ENCODE data around the gene STAT5B.

The STAT5B gene

GRCh38 chr17:42184713-42185620 is 91.2 kb downstream of the STAT5B start, which contains the start of gene HCRT:
Gene HCRT, minus strand, starts transcription at chr17:42185452. Its CDS starts 87 bp downstream, at chr17:42185365.
- TF ChIP-seq CTCF (IDR thresholded peaks at IDR 0.05; ENCODE audit: low read depth, low read length, missing control alignments): no peak
- peak within 1 kb of the TSS; percentile 42 for H3K4me3 ChIP-seq (replicated peaks; ENCODE audit: low read depth, low read length)
- DNase-seq (ENCODE audit: extremely low read depth, low read depth): no peak

- TF ChIP-seq CTCF (IDR thresholded peaks at IDR 0.05; ENCODE audit: low read depth, low read length, missing control alignments): peak; percentile 65
- DNase-seq (ENCODE audit: extremely low read depth, low read depth): no peak
- H3K4me3 ChIP-seq (replicated peaks; ENCODE audit: low read depth, low read length): peak overlapping the region; percentile 42
These were observed 92.2 kb downstream of the STAT5B start for GRCh38 chr17:42183741-42184711.

- peak; percentile 31 for DNase-seq (ENCODE audit: extremely low read depth, low read depth)
- H3K4me3 ChIP-seq (replicated peaks; ENCODE audit: low read depth, low read length): peak overlapping the region; percentile 42; the same call in 1 of the 2 replicates
- no peak for TF ChIP-seq CTCF (IDR thresholded peaks at IDR 0.05; ENCODE audit: low read depth, low read length, missing control alignments)
These were observed 93.1 kb downstream of the STAT5B start for GRCh38 chr17:42182927-42183734.

- no peak for TF ChIP-seq CTCF (IDR thresholded peaks at IDR 0.05; ENCODE audit: low read depth, low read length, missing control alignments)
- DNase-seq (ENCODE audit: extremely low read depth, low read depth): no peak
- H3K4me3 ChIP-seq (replicated peaks; ENCODE audit: low read depth, low read length): no peak overlapping the region
These were observed 94.4 kb downstream of the STAT5B start for GRCh38 chr17:42181851-42182207.

GRCh38 chr17:42180922-42181850 is 95.0 kb downstream of the STAT5B start, which contains the start of gene KCNH4:
Gene KCNH4, minus strand, starts transcription at chr17:42181142. Its CDS starts 197 bp downstream, at chr17:42180945.
- no peak for DNase-seq (ENCODE audit: extremely low read depth, low read depth)
- peak; percentile 29 for TF ChIP-seq CTCF (IDR thresholded peaks at IDR 0.05; ENCODE audit: low read depth, low read length, missing control alignments)
- H3K4me3 ChIP-seq (replicated peaks; ENCODE audit: low read depth, low read length): peak within 1 kb of the TSS; percentile 11

All from HFF-Myc (cell line).